Transverse colon (tissue), 4 donors: ENCODE data around the gene CCDC33. TPM values are rescaled to one million over a fixed set of nuclear protein-coding genes. Genes with fewer than 3 reads are reported as not detected.

Experiments used
- DNase-seq: peaks from one replicate; pipeline ENCODE4 v3.0.0-alpha.2; 2019
- H3K27ac ChIP-seq, 4 donors: fragments of 200-600 bp; sonication (generic); 2 replicates each; pipeline ENCODE4 v1.5.1; 2016 to 2018; ENCODE audit warnings: inconsistent platforms in 4 of 4
- H3K27me3 ChIP-seq: fragments of 200-600 bp; sonication (generic); 2 replicates; pipeline ENCODE4 v1.5.1; 2017; ENCODE audit warnings: inconsistent platforms
- H3K36me3 ChIP-seq, 4 donors: fragments of 200-600 bp; sonication (generic); 2 replicates each; pipeline ENCODE4 v1.5.1; 2017 to 2019; ENCODE audit warnings: inconsistent platforms in 4 of 4
- H3K4me1 ChIP-seq, 4 donors: fragments of 200-600 bp; sonication (generic); 2 replicates each; pipeline ENCODE4 v1.5.1; 2017 to 2020; ENCODE audit warnings: inconsistent platforms in 4 of 4
- H3K4me3 ChIP-seq, 4 donors: fragments of 200-600 bp; sonication (generic); 1 replicate in 1 of 4; 2 replicates in 3 of 4; pipeline versions ENCODE4 v1.5.1 to v1.6.1; 2017 to 2019; ENCODE audit warnings: inconsistent platforms in 4 of 4
- H3K9me3 ChIP-seq, 2 donors: fragments of 200-600 bp; sonication (generic); 2 replicates each; pipeline ENCODE4 v1.5.1; 2017 to 2019; ENCODE audit warnings: inconsistent platforms in 2 of 2
- EP300 ChIP-seq: sonication (generic); formaldehyde crosslinking; IDR thresholded peaks from one replicate; pipeline ENCODE4 v1.6.1; 2017; ENCODE audit warnings: antibody characterized with exemption, low read depth
- POLR2A ChIP-seq: fragments of 450-650 bp; IDR thresholded peaks from one replicate; pipeline ENCODE4 v1.6.1; 2016; ENCODE audit warnings: antibody characterized with exemption, mild to moderate bottlenecking, moderate library complexity
- POLR2AphosphoS5 ChIP-seq, 3 donors: sonication (generic); formaldehyde crosslinking; IDR thresholded peaks; one replicate each; pipeline ENCODE4 v1.6.1; 2016; ENCODE audit warnings: antibody characterized with exemption in 3 of 3
- WGBS, 2 donors: methylation state at CpG; one replicate each; pipeline ENCODE4 v1.1.5; 2018; ENCODE audit warnings: low coverage in 1 of 2; 5-methylcytosine and 5-hydroxymethylcytosine counted together
- in situ Hi-C, 4 donors: fragments of 200-750 bp; cut with MboI; loops; one replicate each; pipeline versions ENCODE4 v1.15.0 to v1.15.1; 2017; ENCODE audit warnings: low sequenced_read_pairs in 3 of 4, low pct_ligation_motif_present in 1 of 4, low pct_unique_long_range_greater_than_20kb in 1 of 4
- intact Hi-C: fragments of 100-400 bp; cut with DNase I; formaldehyde crosslinking; loops from one replicate; pipeline ENCODE4 v1.15.1; 2023; ENCODE audit warnings: low total_unique reads
- total RNA-seq, 4 donors: library from RNA; depleted of rRNA; stranded (reverse); fragments of >200 nt; gene quantifications; one replicate each; pipeline ENCODE4 v1.1.0, GENCODE V29; 2016
- TF ChIP-seq, protein P1 (sequence below), 5 experiments: fragments of 200-600 bp in 3 of 5; fragments of 450-650 bp in 2 of 5; sonication (generic) in 3 of 5; IDR thresholded peaks; 1 replicate in 2 of 5; 2 replicates in 3 of 5; pipeline ENCODE4 v1.5.1; 2016 to 2017; ENCODE audit warnings: antibody characterized with exemption in 5 of 5, inconsistent platforms in 3 of 5, mild to moderate bottlenecking in 2 of 5, moderate library complexity in 1 of 5

Gene CCDC33
- total RNA-seq, 4 donors from 2014 or later: 0.16 TPM; not detected in 3

DNA sequence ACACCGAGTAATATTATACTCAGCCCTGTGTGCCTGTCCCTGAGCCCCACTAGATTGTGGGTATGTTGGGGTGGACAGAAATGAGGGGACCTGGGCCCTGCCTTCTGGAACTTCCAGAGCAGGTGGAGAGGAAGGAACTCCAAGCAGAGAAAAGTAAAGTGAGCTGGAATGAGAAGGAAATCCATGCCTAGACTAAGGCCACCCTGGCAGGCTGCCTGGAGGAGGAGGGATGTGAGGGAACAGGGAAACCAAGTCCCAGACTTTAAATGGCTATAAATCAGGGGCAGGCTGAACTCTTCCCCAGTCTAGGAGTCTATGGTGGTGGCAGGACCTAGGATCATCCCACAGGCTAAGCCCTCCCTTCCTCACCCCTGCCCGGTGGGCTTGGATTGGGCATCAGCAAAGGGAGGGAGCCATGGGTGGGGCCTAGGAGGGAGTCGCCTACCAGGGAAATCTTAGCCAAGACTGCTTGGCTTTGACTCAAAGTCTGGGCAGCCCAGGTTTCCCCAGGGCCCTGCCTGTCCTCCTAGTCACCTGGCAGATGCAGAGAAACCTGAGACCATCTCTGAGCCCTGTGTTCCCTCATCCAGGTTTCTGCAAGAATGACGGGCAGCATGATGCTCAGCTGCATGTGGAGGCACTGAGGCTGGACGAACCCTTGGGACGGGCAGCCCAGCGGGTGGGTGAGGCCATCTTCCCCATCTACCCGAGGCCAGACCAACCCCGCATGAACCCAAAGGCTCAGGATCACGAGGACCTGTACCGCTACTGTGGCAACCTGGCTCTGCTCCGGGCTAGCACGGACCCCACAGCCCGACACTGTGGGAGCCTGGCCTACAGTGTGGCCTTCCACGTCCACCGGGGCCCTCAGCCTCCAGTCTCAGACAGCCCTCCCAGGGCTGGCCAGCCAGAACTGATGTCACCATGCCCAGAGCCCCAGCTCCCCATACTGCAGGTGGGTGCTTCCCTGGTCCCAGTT lies 17.9 kb upstream of the CCDC33 start:
- TF ChIP-seq EP300 (no peak), POLR2AphosphoS5 (IDR thresholded peaks at IDR 0.05) (no peak), POLR2A (no peak)
- TF ChIP-seq, protein P1, sequence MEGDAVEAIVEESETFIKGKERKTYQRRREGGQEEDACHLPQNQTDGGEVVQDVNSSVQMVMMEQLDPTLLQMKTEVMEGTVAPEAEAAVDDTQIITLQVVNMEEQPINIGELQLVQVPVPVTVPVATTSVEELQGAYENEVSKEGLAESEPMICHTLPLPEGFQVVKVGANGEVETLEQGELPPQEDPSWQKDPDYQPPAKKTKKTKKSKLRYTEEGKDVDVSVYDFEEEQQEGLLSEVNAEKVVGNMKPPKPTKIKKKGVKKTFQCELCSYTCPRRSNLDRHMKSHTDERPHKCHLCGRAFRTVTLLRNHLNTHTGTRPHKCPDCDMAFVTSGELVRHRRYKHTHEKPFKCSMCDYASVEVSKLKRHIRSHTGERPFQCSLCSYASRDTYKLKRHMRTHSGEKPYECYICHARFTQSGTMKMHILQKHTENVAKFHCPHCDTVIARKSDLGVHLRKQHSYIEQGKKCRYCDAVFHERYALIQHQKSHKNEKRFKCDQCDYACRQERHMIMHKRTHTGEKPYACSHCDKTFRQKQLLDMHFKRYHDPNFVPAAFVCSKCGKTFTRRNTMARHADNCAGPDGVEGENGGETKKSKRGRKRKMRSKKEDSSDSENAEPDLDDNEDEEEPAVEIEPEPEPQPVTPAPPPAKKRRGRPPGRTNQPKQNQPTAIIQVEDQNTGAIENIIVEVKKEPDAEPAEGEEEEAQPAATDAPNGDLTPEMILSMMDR (IDR thresholded peaks at IDR 0.05): no peak
- Histone ChIP-seq H3K27ac (no peak overlapping the region), H3K4me1 (peaks cover 0 to 9% (median 0%) of the 10 kb centered on the region in 4 donors), H3K27me3 (peaks cover 3% of the 10 kb centered on the region), H3K9me3 (no peaks in the 10 kb centered on the region), H3K4me3 (no peak overlapping the region), H3K36me3 (no peaks in the 10 kb centered on the region)
- in situ Hi-C loops (no loop called here), intact Hi-C loops (no loop called here)
- WGBS, 2 donors: 87% methylated on average over 13 of the region's 16 CpGs; no CpG with 5 or more reads in 1 of the 2 donors
- no peak for DNase-seq

- H3K9me3 ChIP-seq: no peaks in the 10 kb centered on the region
- in situ Hi-C loops: no loop called here
- H3K27ac ChIP-seq: no peak overlapping the region
- 70 to 80% methylated on average over 4 to 11 of the region's 11 CpGs for WGBS, 2 donors
- H3K36me3 ChIP-seq: no peaks in the 10 kb centered on the region
- DNase-seq: no peak
- H3K4me1 ChIP-seq: peaks cover 0 to 12% (median 0%) of the 10 kb centered on the region in 4 donors
- no peak overlapping the region for H3K4me3 ChIP-seq
- intact Hi-C loops: no loop called here
- TF ChIP-seq POLR2A: no peak
- TF ChIP-seq POLR2AphosphoS5 (IDR thresholded peaks at IDR 0.05): no peak
- no peak for TF ChIP-seq EP300
- TF ChIP-seq, protein P1 (IDR thresholded peaks at IDR 0.05): no peak
- H3K27me3 ChIP-seq: peaks cover 4% of the 10 kb centered on the region
These were observed 15.5 kb upstream of the CCDC33 start for GRCh38 chr15:74220475-74221248.

- in situ Hi-C loops: no loop called here
- H3K4me1 ChIP-seq: peaks cover 0 to 12% (median 0%) of the 10 kb centered on the region in 4 donors
- no peaks in the 10 kb centered on the region for H3K36me3 ChIP-seq
- no peaks in the 10 kb centered on the region for H3K9me3 ChIP-seq
- no peak overlapping the region for H3K27ac ChIP-seq
- no peak for TF ChIP-seq POLR2A
- TF ChIP-seq, protein P1 (IDR thresholded peaks at IDR 0.05): no peak
- TF ChIP-seq POLR2AphosphoS5 (IDR thresholded peaks at IDR 0.05): no peak
- no peak for TF ChIP-seq EP300
- no peak overlapping the region for H3K4me3 ChIP-seq
- H3K27me3 ChIP-seq: peaks cover 4% of the 10 kb centered on the region
- no peak for DNase-seq
- intact Hi-C loops: no loop called here
- WGBS, 2 donors: 20 to 52% methylated on average over 2 to 12 of the region's 12 CpGs
These were observed 14.5 kb upstream of the CCDC33 start for GRCh38 chr15:74221399-74222239.
